NCI-H748 (cell line): ENCODE measurements around the gene OCLN.
"Not testable (repeated sequence)": the region's sequence is repeated elsewhere in the genome, so short reads cannot be mapped to it uniquely, and the experiment has no call there.

ENCODE experiments used
- DNase-seq: peaks from one replicate; lab custom pipeline; 2025; ENCODE audit not compliant: unreplicated experiment; lab: John Stamatoyannopoulos, UW

The OCLN gene

DNA sequence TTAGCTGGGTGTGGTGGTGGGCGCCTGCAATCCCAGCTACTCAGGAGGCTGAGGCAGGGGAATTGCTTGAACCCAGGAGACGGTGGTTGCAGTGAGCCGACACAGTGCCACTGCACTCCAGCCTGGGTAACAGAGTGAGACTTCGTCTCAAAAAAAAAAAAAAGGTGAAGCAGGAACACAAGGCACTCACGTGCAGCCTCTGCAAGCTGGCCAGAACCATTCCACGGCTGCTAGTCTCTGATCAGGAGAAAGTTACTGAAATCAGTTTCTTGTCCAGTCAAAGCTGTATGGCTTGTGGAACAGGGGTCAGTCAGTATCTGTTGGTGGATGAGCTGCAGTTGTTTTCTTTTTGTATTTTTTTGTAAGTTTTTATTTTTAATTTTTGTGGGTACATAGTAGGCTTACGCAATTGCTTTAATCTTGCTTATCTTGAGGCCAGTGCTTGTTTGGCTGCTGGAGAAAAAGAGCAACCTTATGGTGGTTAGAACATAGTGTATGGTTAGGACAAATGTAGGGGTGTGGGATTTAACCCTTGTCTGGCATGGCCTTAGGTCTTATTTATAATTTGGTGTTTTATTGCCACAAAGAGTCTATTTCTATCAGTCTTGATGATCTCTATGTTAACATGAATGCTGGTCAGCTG, 34.7 kb downstream of the OCLN start:
- no peak for DNase-seq

DNA sequence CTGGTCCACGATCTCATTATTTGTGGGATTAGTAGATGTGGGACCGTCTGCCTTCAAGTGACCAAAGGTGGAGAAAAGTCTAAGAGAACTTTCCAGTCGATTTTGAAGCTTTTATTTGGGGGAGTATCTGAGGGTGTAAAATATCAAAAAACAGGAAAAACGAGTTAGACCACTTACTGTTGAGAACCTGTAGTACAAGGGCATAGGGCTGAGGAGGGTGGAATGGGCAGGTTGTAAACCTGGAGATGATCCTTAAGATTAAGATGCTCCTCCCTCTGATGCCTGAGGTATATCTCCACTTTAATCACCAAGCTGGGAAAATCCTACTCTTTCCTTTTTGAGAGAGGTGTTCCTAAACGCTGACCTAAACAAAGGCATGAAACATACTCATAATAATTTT, 35.4 kb downstream of the OCLN start:
- DNase-seq: peak; percentile 70

DNA sequence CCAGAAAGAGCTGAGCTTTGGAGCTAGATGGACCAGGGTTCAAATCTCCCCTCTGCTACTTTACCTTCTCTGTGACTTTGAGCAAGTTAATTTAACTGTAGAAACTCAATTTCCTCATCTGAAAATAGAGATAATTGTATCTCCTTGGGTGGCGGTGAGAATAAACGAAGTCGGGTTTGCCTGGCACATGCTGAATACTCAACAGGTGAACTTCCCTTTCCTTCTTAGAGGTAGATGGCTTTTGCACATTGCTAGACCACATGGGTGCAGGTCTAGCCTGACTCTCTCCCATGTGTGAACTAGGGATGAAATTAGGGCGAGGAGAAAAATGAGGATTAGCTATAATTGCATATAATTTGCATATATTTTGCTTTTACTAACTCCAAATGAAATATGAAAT, 36.0 kb downstream of the OCLN start:
- DNase-seq: no peak

DNA sequence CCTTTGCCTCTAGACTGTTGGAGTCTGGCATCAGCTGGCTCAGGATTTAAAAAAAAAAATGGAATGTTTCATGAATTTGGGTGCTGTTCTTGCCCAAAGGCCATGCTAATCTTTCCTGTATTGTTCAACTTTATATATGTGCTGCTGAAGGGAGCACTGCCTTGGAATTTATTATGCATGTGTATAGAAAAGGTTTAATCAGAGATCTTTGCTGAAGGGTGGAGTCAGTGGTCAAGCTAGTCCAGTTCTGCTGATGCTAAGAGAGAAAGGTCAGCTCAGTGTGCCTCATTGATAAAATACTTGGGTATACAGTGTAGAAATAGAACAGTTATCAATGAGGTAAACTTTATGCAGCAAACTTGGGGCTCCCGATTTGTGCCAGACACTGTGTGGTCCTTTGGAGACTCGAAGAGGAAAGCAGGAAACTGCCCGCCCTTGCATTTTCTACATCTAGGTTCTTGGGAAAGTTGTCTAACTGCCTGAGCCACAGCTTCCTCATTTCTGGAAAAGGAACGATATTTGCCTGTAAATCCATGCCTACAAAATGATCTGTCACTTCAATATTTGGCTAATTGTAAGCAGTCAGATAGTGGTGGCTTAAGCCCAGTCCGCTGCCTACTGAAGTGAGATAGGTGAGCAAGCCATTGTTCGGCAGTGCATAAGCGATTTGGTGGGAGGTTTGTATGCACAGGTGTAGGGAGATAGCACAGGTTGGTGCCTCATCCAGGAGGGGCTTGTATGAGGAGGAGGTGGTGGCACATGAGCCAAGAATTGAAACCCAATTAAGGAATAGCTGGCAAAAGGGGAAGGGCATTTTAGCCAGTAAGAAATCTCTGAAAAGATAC, 38.2 kb downstream of the OCLN start:
- DNase-seq: peak; percentile 9

DNA sequence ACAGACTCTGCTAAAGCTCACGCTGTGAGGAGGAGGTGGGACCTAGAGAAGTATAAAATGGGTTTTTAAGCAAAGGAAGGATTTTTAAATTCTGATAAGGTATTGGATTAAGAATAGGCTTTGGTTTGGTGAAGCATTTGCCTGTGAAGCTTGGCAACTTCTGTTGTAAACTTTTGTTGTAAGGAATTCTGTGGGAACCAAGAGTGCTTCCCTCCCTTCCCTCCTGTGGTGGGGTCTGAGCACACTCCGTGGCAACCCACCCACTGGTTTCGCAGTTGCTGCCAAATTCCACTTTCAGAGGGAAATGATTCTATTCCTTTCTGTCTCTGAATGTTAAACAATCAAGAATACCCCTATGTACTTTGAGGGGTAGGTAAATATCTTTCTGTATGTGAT, 38.8 kb downstream of the OCLN start:
- DNase-seq: no peak

DNA sequence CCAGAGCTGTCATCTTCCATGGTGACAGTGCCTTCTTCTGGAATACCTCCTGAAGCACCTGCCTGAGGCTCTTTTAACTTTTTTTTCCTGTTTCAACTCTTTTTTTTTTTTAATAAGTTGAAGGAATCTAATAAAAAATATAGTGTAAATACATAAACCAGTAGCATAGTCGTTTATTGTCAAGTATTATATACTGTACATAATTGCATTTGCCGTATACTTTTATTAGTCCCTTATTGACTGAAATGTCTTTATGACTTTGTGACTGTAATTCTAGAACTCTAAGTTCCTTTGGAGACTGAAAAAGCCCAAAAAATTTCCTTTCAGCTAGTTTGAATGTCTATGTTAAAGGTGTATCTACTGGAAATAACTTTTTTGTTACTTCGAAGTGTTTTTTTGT, 45.3 kb downstream of the OCLN start:
- not testable (repeated sequence) for DNase-seq

DNA sequence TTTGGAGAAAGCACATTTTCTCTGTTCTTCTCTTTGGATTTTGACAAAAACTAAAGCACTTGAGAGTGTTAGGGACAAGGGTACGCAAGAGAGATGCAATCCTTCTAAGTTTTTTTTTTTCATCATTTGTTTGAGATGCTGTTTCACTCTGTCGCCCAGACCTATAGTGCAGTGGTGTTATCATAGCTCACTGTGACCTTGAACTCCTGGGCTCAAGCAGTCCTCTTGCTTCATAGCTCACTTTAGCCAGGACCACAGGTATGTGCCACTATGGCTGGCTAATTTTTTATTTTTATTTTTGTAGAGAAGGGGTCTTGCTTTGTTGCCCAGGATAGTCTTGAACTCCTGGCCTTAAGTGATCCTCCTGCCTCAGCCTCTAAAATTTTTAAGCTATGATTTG, 46.1 kb downstream of the OCLN start:
- not testable (repeated sequence) for DNase-seq

DNA sequence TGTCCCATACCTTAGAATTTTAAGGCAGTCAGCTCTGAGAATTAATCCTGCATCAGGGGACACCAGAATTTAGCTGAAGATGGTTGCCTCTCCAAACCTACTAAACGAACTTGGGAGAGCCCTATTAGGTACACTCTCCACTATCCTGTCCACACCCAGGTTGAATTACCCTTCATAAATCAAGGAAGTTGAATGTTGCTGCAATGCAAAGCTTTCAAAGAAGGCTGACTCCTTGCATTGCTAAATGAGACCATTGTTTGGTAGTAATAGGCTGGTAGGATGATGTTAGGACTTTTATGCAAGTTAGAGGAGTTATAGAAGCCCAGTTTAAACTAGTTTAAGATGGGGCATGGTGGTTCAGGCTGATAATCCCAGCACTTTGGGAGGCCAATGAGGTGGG, 48.8 kb downstream of the OCLN start:
- DNase-seq: not testable (repeated sequence)

DNA sequence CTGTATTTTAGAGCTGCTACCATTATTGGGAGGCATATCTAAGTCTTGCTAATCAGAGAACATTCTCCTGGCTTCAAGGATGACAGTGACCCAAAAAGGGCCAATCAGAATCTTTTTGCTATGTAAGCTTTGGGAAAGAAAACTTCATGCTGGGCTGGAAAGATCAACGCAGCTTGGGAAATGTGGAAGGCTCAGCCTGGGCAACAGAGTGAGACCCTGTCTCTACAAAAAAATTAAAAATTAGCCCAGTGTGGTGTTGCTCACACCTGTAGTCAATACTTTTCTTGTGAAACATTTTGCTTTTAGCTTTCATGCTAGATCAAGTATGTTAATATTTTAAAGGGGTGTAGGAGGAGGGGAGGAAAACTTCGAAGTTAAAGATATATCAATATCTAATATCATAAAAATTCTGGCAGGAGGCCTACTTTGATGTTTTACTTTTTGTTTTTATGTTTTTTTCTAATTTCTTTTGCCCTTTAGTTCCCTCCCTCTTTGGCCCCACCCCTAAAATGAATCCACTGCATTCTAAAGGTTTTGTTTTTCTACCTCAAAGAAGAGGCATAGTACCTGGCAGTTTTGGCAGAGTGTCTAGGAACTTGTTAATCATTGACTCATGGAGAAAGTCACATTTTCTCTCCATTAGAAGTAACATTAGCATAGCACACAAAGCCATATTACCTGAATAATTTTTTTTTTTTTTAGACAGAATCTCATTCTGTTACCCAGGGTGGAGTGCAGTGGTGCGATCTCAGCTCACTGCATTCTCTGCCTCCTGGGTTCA, 50.4 kb downstream of the OCLN start:
- not testable (repeated sequence) for DNase-seq

DNA sequence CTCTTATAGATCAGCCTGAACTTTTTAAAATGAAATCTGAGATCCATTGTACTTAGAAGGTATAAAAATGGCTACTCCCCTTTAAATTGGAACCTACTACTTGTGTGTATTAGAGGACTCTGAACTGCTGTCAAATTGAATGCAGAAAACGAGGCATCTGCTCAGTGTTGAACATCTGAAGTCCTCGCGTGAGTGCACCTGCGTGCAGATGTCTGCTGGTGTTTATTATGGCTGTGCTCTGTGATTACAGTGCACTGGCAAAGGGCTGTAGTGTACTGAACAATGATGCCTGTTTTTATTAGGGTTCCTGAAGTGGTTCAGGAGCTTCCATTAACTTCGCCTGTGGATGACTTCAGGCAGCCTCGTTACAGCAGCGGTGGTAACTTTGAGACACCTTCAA, 52.0 kb downstream of the OCLN start:
- not testable (repeated sequence) for DNase-seq

DNA sequence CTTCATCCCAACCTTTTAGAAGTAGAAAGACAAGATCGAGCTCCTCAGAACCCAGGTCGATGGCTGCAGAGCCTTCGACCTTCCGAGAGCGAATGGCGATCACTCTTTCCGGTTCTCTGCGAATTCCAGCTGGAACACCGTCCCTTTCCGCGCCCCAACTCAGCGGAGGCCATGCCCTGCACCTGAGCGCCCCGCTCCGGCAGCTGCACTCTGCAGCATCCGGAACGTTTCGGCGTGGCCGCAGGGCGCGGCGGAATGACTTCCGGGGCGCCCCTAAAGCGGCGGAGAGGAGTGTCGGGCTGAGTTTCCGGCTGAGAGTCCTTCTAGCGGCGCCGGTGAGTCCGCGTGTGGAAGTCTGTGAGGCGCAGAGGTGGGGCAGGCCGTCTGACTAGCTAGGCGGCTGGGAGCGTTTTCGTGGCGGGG, 67.3 kb downstream of the OCLN start, which contains the start of gene GTF2H2C:
TSS of gene GTF2H2C (plus strand) at position 284 of the 423 bp plus-strand sequence. CDS start 4,942 bp downstream, outside the sequence.
- DNase-seq: not testable (repeated sequence)

DNA sequence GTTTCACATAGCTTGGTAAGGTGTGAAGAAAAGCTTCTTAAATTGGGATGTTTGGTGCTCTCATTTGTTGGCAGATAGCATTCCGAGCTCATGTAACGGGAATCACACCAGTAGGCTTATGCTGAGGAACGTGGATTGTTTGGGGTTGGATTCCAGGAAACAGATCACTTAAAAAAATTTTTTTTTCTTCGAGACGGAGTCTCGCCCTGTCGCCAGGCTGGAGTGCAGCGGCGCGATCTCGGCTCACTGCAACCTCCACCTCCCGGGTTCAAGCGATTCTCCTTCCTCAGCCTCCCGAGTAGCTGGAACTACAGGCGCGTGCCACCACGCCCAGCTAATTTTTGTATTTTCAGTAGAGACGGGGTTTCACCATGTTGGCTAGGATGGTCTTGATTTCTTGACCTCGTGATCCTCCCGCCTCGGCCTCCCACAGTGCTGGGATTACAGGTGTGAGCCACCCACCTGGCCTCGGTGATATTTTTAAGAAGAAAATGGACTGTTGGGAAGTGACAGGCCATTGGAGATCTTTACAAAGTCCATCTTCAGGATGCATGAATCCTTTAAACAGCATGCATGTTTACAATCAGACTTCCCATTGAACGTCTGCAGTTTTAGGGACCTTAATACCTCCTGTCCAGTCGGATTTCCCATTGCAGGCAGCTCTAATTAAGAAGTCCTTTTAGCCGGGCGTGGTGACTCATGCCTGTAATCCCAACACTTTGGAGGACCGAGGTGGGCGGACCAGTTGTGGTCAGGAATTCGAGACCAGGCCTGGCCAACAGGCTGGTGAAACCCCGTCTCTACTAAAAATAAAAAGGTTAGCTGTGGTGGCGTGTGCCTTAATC, 68.2 kb downstream of the OCLN start:
- DNase-seq: not testable (repeated sequence)

DNA sequence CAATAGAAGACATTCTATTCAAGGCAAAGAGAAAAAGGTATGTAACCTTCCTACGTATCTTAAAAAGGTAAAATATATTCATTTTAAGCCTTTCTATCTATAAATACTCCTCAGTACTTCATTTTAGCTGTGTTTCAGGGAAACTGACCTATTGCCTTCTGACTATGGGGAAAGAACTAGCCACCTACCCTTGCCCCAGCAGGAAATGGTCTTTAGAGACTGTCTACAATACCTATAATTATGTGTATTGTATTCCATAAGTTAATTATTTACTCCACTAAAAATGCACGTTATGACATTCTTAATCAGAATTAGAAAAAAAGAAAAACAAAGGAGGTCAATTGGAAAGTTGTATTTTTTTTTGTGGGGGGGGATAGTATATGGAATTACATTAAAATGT, 73.6 kb downstream of the OCLN start:
- not testable (repeated sequence) for DNase-seq

DNA sequence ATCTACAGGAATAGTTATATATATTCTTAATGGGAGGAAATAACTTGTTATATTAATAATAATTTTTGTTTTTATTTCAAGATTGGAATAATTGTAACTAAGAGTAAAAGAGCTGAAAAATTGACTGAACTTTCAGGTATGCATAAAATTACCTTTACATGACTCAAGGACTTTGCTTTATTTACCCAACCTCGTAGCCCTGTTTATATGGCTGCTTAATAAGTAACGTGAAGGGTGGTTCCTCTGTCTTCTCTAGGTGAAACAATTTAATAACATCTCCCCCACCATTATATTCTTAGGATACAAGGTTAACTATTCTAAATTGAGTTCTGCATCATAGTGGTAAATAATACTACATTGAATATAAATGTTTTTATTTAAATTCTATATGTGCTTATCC, 75.5 kb downstream of the OCLN start:
- DNase-seq: not testable (repeated sequence)

DNA sequence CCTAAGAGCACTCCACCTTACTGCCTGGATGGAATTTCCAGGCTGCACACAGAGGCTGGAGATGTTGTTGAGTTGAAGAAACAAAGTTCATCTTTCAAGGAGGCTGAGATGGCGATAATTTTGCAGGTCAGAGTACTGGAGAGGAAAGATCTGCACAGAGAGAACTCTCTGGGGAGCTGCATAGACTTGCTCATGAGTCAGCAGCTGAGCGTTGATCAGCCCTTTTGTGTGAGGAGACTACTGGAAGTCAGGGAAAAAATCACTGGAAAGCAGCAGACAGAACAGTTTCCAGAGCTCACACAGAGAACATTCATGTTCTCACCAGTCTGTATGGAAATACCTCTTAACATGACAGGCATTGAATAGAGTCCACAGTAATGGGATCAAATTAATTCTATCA, 90.8 kb downstream of the OCLN start:
- DNase-seq: not testable (repeated sequence)

DNA sequence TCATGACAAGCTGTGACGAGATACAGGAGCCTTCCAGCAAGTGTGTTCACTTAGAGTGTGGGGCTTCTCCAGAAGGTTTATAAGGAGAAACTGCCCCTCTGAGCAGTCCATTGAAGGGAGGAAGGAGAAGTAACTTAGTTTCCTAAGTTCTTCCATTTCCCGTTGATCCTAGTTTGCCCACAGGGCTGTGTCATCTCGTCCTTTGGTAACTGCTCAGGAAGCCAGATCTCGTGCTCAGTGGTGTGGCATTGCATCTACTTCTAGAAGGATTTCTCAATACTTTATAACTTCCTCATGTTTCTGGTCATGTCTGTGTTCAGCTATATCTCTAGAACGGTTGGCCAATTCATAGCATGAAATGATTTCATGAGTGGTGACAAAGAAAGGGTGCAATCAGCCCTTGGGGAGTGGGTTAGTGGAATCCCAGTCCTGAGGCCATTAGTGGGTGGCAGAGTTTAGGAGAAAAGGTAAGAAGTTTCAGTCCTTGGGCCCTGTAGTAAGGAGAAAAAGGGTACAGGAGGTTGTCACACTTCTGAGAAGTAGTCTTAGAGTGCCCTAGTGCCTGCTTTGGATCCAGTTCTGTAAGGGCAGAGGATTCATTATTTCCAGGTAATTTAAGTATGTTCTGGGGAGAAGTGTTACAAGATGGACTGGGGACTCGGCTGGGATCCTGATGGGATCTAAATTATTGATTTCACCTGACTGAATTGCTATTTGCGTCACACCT, 103.7 kb downstream of the OCLN start:
- DNase-seq: not testable (repeated sequence)

DNA sequence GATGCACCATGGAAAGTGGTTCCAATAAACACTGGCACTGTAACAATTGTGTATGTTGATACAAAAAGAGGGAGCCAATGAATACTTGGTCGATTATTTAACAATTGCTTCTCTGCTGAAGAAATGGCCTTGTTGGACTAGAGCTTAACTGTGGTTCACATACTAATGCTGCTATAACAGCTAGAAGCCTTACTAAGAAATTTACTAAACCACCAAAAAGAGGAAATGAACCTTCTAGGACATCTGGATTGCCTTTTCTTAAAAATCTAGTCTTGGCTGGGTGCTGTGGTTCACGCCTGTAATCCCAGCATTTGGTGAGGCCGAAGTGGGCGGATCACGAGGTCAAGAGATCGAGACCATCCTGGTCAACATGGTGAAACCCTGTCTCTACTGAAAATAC, 109.4 kb downstream of the OCLN start:
- not testable (repeated sequence) for DNase-seq

DNA sequence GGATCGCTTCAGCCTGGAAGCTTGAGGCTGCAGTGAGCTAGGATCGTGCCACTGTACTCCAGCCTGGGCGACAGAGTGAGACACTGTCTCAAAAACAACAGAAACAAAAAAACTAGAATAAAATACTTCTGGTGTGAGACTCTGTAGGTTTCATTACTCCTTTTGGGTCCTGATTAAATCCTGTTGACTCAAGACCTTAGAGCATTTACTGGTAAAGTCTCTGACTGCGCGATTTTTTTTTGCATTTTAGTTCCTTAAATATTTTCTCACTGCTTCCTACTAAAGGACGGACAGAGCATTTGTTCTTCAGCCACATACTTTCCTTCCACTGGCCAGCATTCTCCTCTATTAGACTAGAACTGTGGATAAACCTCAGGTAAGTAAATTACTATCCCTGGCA, 114.2 kb downstream of the OCLN start:
- not testable (repeated sequence) for DNase-seq
